Endothelial cell of umbilical vein (primary cell): ENCODE results near the gene TCF15. TPM values are rescaled to one million over a fixed set of nuclear protein-coding genes. Genes with fewer than 3 reads are reported as not detected.

ENCODE experiments used
- BruUV-seq: library from RNA; stranded (reverse); fragments of 400-500 nt; replicated peaks from 2 replicates; lab custom pipeline; 2021; lab: Mats Ljungman, UMichigan
- CTCF ChIA-PET: fragments of 300-600, 350-600 bp; sonication (Branson Sonifier 250); formaldehyde crosslinking; loops from one replicate; lab custom pipeline; 2021; ENCODE audit warnings: antibody characterized with exemption, inconsistent platforms; lab: Charles Lee
- POLR2A ChIA-PET: fragments of 300-600, 350-600 bp; sonication (Branson Sonifier 250); formaldehyde crosslinking; loops from one replicate; lab custom pipeline; 2021; ENCODE audit warnings: antibody characterized with exemption, inconsistent platforms; lab: Charles Lee
- DNase-seq: peaks from one replicate; pipeline ENCODE4 v3.0.0-alpha.2; 2011; ENCODE audit warnings: low read depth, low spot score
- FAIRE-seq: peaks from 2 replicates; lab custom pipeline; 2011; peaks lifted over from hg19 to GRCh38; lab: Jason Lieb, UNC
- H2AFZ ChIP-seq: 2 replicates; pipeline ENCODE4 v1.6.0; 2012; ENCODE audit warnings: low read depth, low read length, control low read depth, inconsistent platforms
- H3K27ac ChIP-seq: 2 replicates; pipeline ENCODE4 v1.5.1; 2011; ENCODE audit warnings: low read depth, mild to moderate bottlenecking, control low read depth, low read length, moderate library complexity; ENCODE audit not compliant: insufficient read depth
- H3K27me3 ChIP-seq, 2 experiments: 2 replicates each; pipeline versions ENCODE4 v1.6.0 to v1.6.1; 2011; ENCODE audit warnings: low read length in 2 of 2, mixed read lengths in 1 of 2; ENCODE audit not compliant: control insufficient read depth in 2 of 2, insufficient read depth in 2 of 2
- H3K36me3 ChIP-seq, 2 experiments: 2 replicates in 1 of 2; 3 replicates in 1 of 2; pipeline ENCODE4 v1.5.1; 2011; ENCODE audit warnings: low read length in 2 of 2, mild to moderate bottlenecking in 1 of 2, moderate library complexity in 1 of 2; ENCODE audit not compliant: control insufficient read depth in 2 of 2, insufficient read depth in 2 of 2; ENCODE audit errors: extremely low read depth in 1 of 2
- H3K4me1 ChIP-seq: 3 replicates; pipeline ENCODE4 v1.5.1; 2011; ENCODE audit warnings: mild to moderate bottlenecking, low read length; ENCODE audit not compliant: control insufficient read depth, insufficient read depth; ENCODE audit errors: extremely low read depth
- H3K4me2 ChIP-seq: 2 replicates; pipeline ENCODE4 v1.6.1; 2011; ENCODE audit warnings: low read length, control low read depth, mixed read lengths; ENCODE audit not compliant: insufficient read depth
- H3K4me3 ChIP-seq, 3 experiments: fragments of 200-600 bp in 1 of 3; sonication (generic), shearing (Covaris generic) in 1 of 3; replicated peaks in 1 of 3; 2 replicates each; pipeline ENCODE4 v1.5.1; 2011 to 2016; ENCODE audit warnings: control low read depth in 3 of 3, low read length in 3 of 3, mild to moderate bottlenecking in 2 of 3, inconsistent platforms in 1 of 3, low read depth in 1 of 3, moderate library complexity in 1 of 3; ENCODE audit not compliant: insufficient read depth in 1 of 3
- H3K79me2 ChIP-seq: 2 replicates; pipeline ENCODE4 v1.6.0; 2012; ENCODE audit warnings: low read length, inconsistent platforms; ENCODE audit not compliant: control insufficient read depth, insufficient read depth
- H3K9ac ChIP-seq: replicated peaks from 2 replicates; pipeline ENCODE3; 2011; ENCODE audit warnings: low read length, control low read depth; ENCODE audit not compliant: insufficient read depth; ENCODE audit errors: extremely low read depth
- H3K9me1 ChIP-seq: replicated peaks from 3 replicates; pipeline ENCODE4 v1.6.0; 2011; ENCODE audit warnings: mild to moderate bottlenecking, low read length; ENCODE audit not compliant: control insufficient read depth, insufficient read depth; ENCODE audit errors: extremely low read depth
- H3K9me3 ChIP-seq: replicated peaks from 2 replicates; pipeline ENCODE4 v1.5.1; 2012; ENCODE audit warnings: low read length, inconsistent platforms; ENCODE audit not compliant: control insufficient read depth, insufficient read depth
- H4K20me1 ChIP-seq: replicated peaks from 2 replicates; pipeline ENCODE3; 2011; ENCODE audit warnings: mild to moderate bottlenecking, low read length; ENCODE audit not compliant: control insufficient read depth, insufficient read depth; ENCODE audit errors: extremely low read depth
- EZH2 ChIP-seq: IDR thresholded peaks from 2 replicates; pipeline ENCODE4 v1.6.1; 2012; ENCODE audit warnings: borderline replicate concordance, low read depth, mild to moderate bottlenecking, moderate library complexity, low read length, inconsistent platforms; ENCODE audit not compliant: severe bottlenecking
- FOS ChIP-seq: IDR thresholded peaks from 2 replicates; pipeline ENCODE4 v1.6.1; 2011; ENCODE audit warnings: mild to moderate bottlenecking, low read length, moderate library complexity, borderline replicate concordance; ENCODE audit not compliant: insufficient read depth
- GATA2 ChIP-seq: IDR thresholded peaks from 2 replicates; pipeline ENCODE4 v1.7.0; 2011; ENCODE audit warnings: low read depth, mild to moderate bottlenecking, moderate library complexity, mixed read lengths, low read length; ENCODE audit not compliant: insufficient read length, insufficient read depth
- JUN ChIP-seq: IDR thresholded peaks from 2 replicates; pipeline ENCODE4 v1.6.1; 2011; ENCODE audit warnings: borderline replicate concordance, low read depth; ENCODE audit not compliant: insufficient read length, insufficient read depth
- MAX ChIP-seq: IDR thresholded peaks from 2 replicates; pipeline ENCODE4 v1.6.1; 2011; ENCODE audit not compliant: insufficient read depth, insufficient read length
- MYC ChIP-seq: IDR thresholded peaks from one replicate; pipeline ENCODE4 v1.6.1; 2011; ENCODE audit warnings: mild to moderate bottlenecking, low read depth, low read length
- POLR2A ChIP-seq: IDR thresholded peaks from 2 replicates; pipeline ENCODE4 v1.6.1; 2012; ENCODE audit warnings: low read depth, mild to moderate bottlenecking, control low read depth, low read length
- POLR2AphosphoS5 ChIP-seq: IDR thresholded peaks from 2 replicates; pipeline ENCODE4 v1.6.1; 2012; ENCODE audit warnings: low read depth, mild to moderate bottlenecking, control low read depth, low read length, moderate library complexity; ENCODE audit not compliant: insufficient read depth
- dilution Hi-C: fragments of 300-500 bp; cut with MboI; formaldehyde crosslinking; loops from one replicate; pipeline ENCODE4 v1.15.0; 2019; ENCODE audit warnings: low sequenced_read_pairs; ENCODE audit not compliant: extremely low pct_ligation_motif_present
- intact Hi-C: fragments of 100-400 bp; cut with micrococcal nuclease; formaldehyde crosslinking; loops from one replicate; pipeline ENCODE4 v1.10.0; 2022
- polyA plus RNA-seq, 4 experiments: library from polyadenylated mRNA; depleted of rRNA in 3 of 4; stranded (reverse) in 3 of 4; unstranded in 1 of 4; fragments of >200 nt; gene quantifications; 2 replicates each; pipeline versions ENCODE4 v1.2.1 to v1.2.3, GENCODE V29; 2011 to 2012; ENCODE audit warnings: missing spikeins in 1 of 4
- total RNA-seq: library from RNA; stranded (reverse); gene quantifications from 2 replicates; pipeline ENCODE4 v1.2.3, GENCODE V29; 2021
- TF ChIP-seq, protein P1 (sequence below), 2 donors: IDR thresholded peaks; 1 replicate in 1 of 2; 2 replicates in 1 of 2; pipeline ENCODE4 v1.5.1; 2011; ENCODE audit warnings: low read length in 2 of 2, mild to moderate bottlenecking in 2 of 2, moderate library complexity in 2 of 2, control low read depth in 1 of 2, inconsistent platforms in 1 of 2, low read depth in 1 of 2; ENCODE audit not compliant: insufficient read depth in 1 of 2; ENCODE audit errors: extremely low read depth in 1 of 2

The TCF15 gene
- total and polyA plus RNA-seq, 2 donors (not counting 3 experiments of a cell fraction or from before 2014, with no cell fraction given) = 0.07 to 1.3 TPM

GRCh38 chr20:641516-641875 lies 31.4 kb upstream of the TCF15 start:
- Histone ChIP-seq H3K27ac (no peak overlapping the region), H3K4me1 (no peaks in the 10 kb centered on the region), H4K20me1 (no peaks in the 10 kb centered on the region), H3K36me3 (no peaks in the 10 kb centered on the region), H3K9me1 (no peaks in the 10 kb centered on the region), H3K9me3 (no peaks in the 10 kb centered on the region), H3K79me2 (no peaks in the 10 kb centered on the region), H3K9ac (no peak overlapping the region), H3K4me2 (no peak overlapping the region), H3K27me3 (peaks cover 0 to 2% of the 10 kb centered on the region in 2 experiments), H2AFZ (no peak overlapping the region), H3K4me3 (no peak overlapping the region)
- intact Hi-C loops = no loop called here
- no TSS peak for BruUV-seq
- no peak for TF ChIP-seq MYC
- no peak for TF ChIP-seq POLR2A
- no peak for TF ChIP-seq EZH2
- no peak for TF ChIP-seq POLR2AphosphoS5
- TF ChIP-seq FOS = no peak
- no peak for TF ChIP-seq MAX
- TF ChIP-seq JUN = no peak
- TF ChIP-seq GATA2 = no peak
- TF ChIP-seq, protein P1, sequence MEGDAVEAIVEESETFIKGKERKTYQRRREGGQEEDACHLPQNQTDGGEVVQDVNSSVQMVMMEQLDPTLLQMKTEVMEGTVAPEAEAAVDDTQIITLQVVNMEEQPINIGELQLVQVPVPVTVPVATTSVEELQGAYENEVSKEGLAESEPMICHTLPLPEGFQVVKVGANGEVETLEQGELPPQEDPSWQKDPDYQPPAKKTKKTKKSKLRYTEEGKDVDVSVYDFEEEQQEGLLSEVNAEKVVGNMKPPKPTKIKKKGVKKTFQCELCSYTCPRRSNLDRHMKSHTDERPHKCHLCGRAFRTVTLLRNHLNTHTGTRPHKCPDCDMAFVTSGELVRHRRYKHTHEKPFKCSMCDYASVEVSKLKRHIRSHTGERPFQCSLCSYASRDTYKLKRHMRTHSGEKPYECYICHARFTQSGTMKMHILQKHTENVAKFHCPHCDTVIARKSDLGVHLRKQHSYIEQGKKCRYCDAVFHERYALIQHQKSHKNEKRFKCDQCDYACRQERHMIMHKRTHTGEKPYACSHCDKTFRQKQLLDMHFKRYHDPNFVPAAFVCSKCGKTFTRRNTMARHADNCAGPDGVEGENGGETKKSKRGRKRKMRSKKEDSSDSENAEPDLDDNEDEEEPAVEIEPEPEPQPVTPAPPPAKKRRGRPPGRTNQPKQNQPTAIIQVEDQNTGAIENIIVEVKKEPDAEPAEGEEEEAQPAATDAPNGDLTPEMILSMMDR (IDR thresholded peaks at IDR 0.05; ENCODE audit: extremely low read depth in 1 of 2, insufficient read depth in 1 of 2, low read depth in 1 of 2, low read length in 2 of 2) = no peak
- CTCF ChIA-PET = interaction anchor here (2.5 kb wide), 1 partner anchor 26 kb away, joined by 11 read pairs; no protein-coding TSS in a partner anchor
- dilution Hi-C loops = no loop called here
- FAIRE-seq (no peak), DNase-seq (no peak)
- POLR2A ChIA-PET = no interaction called here
